ENCODE measurements around the gene FGF14. TPM values are rescaled to one million over a fixed set of nuclear protein-coding genes. Genes with fewer than 3 reads are reported as not detected.

The FGF14 gene
- total RNA-seq, 1 experiment from 2014 or later = 0.22 TPM

GRCh38 chr13:102260256-102260655 lies 141.6 kb downstream of the FGF14 start:
- TF ChIP-seq, protein P1, sequence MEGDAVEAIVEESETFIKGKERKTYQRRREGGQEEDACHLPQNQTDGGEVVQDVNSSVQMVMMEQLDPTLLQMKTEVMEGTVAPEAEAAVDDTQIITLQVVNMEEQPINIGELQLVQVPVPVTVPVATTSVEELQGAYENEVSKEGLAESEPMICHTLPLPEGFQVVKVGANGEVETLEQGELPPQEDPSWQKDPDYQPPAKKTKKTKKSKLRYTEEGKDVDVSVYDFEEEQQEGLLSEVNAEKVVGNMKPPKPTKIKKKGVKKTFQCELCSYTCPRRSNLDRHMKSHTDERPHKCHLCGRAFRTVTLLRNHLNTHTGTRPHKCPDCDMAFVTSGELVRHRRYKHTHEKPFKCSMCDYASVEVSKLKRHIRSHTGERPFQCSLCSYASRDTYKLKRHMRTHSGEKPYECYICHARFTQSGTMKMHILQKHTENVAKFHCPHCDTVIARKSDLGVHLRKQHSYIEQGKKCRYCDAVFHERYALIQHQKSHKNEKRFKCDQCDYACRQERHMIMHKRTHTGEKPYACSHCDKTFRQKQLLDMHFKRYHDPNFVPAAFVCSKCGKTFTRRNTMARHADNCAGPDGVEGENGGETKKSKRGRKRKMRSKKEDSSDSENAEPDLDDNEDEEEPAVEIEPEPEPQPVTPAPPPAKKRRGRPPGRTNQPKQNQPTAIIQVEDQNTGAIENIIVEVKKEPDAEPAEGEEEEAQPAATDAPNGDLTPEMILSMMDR (conservative IDR thresholded peaks at IDR 0.05) = no peak
- no peak overlapping the region for H3T11ph ChIP-seq (ENCODE audit: low read length)
- H3K4ac ChIP-seq (ENCODE audit: low read depth, low read length) = no peak overlapping the region
- H3K18ac ChIP-seq (ENCODE audit: insufficient read length, low read depth, low read length) = no peak overlapping the region
- no peaks in the 10 kb centered on the region for H4K20me1 ChIP-seq (ENCODE audit: control insufficient read depth, insufficient read depth, insufficient read length)
- no peak overlapping the region for H3K27ac Mint-ChIP-seq
- no peaks in the 10 kb centered on the region; the same call in 1 of the 2 replicates for H3K4me1 ChIP-seq (ENCODE audit: insufficient read depth, low read length)
- H4K5ac ChIP-seq (ENCODE audit: insufficient read length, low read depth, low read length) = no peak overlapping the region
- no peaks in the 10 kb centered on the region for H3K79me2 ChIP-seq (ENCODE audit: insufficient read depth, low read length)
- no peaks in the 10 kb centered on the region for H3K27me3 ChIP-seq (ENCODE audit: insufficient read depth, low read length)
- H3K56ac ChIP-seq (ENCODE audit: insufficient read length, low read depth, low read length) = no peak overlapping the region
- H2AFZ ChIP-seq (ENCODE audit: low read length) = no peak overlapping the region
- no peaks in the 10 kb centered on the region for H3K9me3 Mint-ChIP-seq
- no peak overlapping the region for H2BK15ac ChIP-seq (ENCODE audit: low read depth, low read length)
- WGBS (ENCODE audit: extremely low coverage, insufficient read length, low lambda C conversion rate) = no CpG with 5 or more reads among the region's 6 CpGs
- no peak for DNase-seq
- no peaks in the 10 kb centered on the region for H3K27me3 Mint-ChIP-seq (ENCODE audit: low read depth)
- H4K8ac ChIP-seq (replicated peaks; ENCODE audit: insufficient read length, low read depth, low read length) = no peak overlapping the region
- no peak overlapping the region for H2BK12ac ChIP-seq (ENCODE audit: insufficient read length, low read depth, low read length)
- no peak overlapping the region for H3K4me2 ChIP-seq (ENCODE audit: insufficient read depth, insufficient read length, low read length)
- peaks cover 5 to 12% of the 10 kb centered on the region in 2 experiments for H3K4me1 Mint-ChIP-seq
- no peak overlapping the region for H2BK5ac ChIP-seq (ENCODE audit: insufficient read length, low read length)
- H3K9ac ChIP-seq (ENCODE audit: extremely low read depth, insufficient read length, low read length) = no peak overlapping the region
- H2BK20ac ChIP-seq (ENCODE audit: low read depth, low read length, poor library complexity, severe bottlenecking) = no peak overlapping the region
- H4K91ac ChIP-seq (ENCODE audit: insufficient read length, low read depth, low read length) = no peak overlapping the region
- H3K36me3 Mint-ChIP-seq (ENCODE audit: insufficient read depth in 1 of 3, low read depth in 3 of 3) = no peaks in the 10 kb centered on the region
- no peak overlapping the region for H2AK5ac ChIP-seq (ENCODE audit: insufficient read length, low read length)
- H3K79me1 ChIP-seq (ENCODE audit: insufficient read depth, low read depth, low read length, poor library complexity, severe bottlenecking) = no peaks in the 10 kb centered on the region
- no peak overlapping the region for H3K27ac ChIP-seq (ENCODE audit: insufficient read length, low read depth, low read length)
- H3K23me2 ChIP-seq (ENCODE audit: insufficient read length, low read depth, low read length, poor library complexity, severe bottlenecking) = no peaks in the 10 kb centered on the region
- H3K9me3 ChIP-seq (ENCODE audit: control insufficient read depth, low read depth, low read length) = no peaks in the 10 kb centered on the region
- no peak overlapping the region for H2BK120ac ChIP-seq (ENCODE audit: low read depth, low read length, poor library complexity, severe bottlenecking)
- H3K4me3 Mint-ChIP-seq = no peak overlapping the region
- no peak overlapping the region for H3K14ac ChIP-seq (ENCODE audit: insufficient read depth, low read length)
- no peak overlapping the region for H3K23ac ChIP-seq (ENCODE audit: insufficient read length, low read depth, low read length)

Measured in H9 (cell line).